CD4-positive, alpha-beta memory T cell (primary cell): ENCODE measurements around the gene HNRNPA0. TPM values are rescaled to one million over a fixed set of nuclear protein-coding genes. Genes with fewer than 3 reads are reported as not detected.
A peak's percentile ranks its signal among the peaks of the same experiment; 100 is the strongest.

Experiments
- CTCF ChIA-PET: fragments of 350-600 bp; sonication (Branson Sonifier 250); formaldehyde crosslinking; loops from one replicate; lab custom pipeline; 2021; ENCODE audit warnings: inconsistent platforms; ENCODE audit not compliant: partially characterized antibody; lab: Charles Lee
- POLR2A ChIA-PET: fragments of 350-600 bp; sonication (Branson Sonifier 250); formaldehyde crosslinking; loops from one replicate; lab custom pipeline; 2021; ENCODE audit not compliant: partially characterized antibody; lab: Charles Lee
- DNase-seq, 5 donors: peaks; one replicate each; pipeline versions ENCODE4 v3.0.0 to v3.0.0-alpha.2; 2020 to 2022; ENCODE audit warnings: mixed read lengths in 1 of 5
- H3K27ac ChIP-seq: one replicate; pipeline ENCODE4 v1.7.0; 2013; ENCODE audit warnings: low read depth, low read length
- H3K27me3 ChIP-seq: 2 replicates; pipeline ENCODE4 v1.7.0; 2013; ENCODE audit warnings: mild to moderate bottlenecking, low read length, moderate library complexity; ENCODE audit not compliant: insufficient read depth
- H3K36me3 ChIP-seq: 2 replicates; pipeline ENCODE4 v1.7.0; 2013; ENCODE audit warnings: mild to moderate bottlenecking, low read length, moderate library complexity; ENCODE audit not compliant: insufficient read depth
- H3K4me1 ChIP-seq: 2 replicates; pipeline ENCODE4 v1.7.0; 2013; ENCODE audit warnings: mild to moderate bottlenecking, low read length, moderate library complexity; ENCODE audit not compliant: insufficient read depth
- H3K4me3 ChIP-seq, 2 donors: one replicate each; pipeline ENCODE4 v1.7.0; 2013; ENCODE audit warnings: low read length in 2 of 2, mild to moderate bottlenecking in 1 of 2
- H3K9me3 ChIP-seq, 2 donors: one replicate each; pipeline ENCODE4 v1.7.0; 2013; ENCODE audit warnings: low read length in 2 of 2, control low read depth in 1 of 2; ENCODE audit not compliant: control insufficient read depth in 1 of 2
- H3K27ac Mint-ChIP-seq, 7 donors: one replicate each; pipeline ENCODE4 v1.8.0; 2020 to 2021; ENCODE audit warnings: mixed read lengths in 7 of 7, mild to moderate bottlenecking in 6 of 7, inconsistent platforms in 3 of 7, moderate library complexity in 3 of 7
- H3K27me3 Mint-ChIP-seq, 2 donors: one replicate each; pipeline ENCODE4 v1.8.0; 2020 to 2021; ENCODE audit warnings: mixed read lengths in 2 of 2
- H3K36me3 Mint-ChIP-seq, 2 donors: one replicate each; pipeline ENCODE4 v1.8.0; 2020 to 2021; ENCODE audit warnings: mixed read lengths in 2 of 2, inconsistent platforms in 1 of 2, mild to moderate bottlenecking in 1 of 2
- H3K4me1 Mint-ChIP-seq, 4 donors: one replicate each; pipeline ENCODE4 v1.8.0; 2020 to 2021; ENCODE audit warnings: mixed read lengths in 4 of 4, mild to moderate bottlenecking in 1 of 4
- H3K4me3 Mint-ChIP-seq, 8 donors: one replicate each; pipeline ENCODE4 v1.8.0; 2020 to 2021; ENCODE audit warnings: mixed read lengths in 8 of 8, mild to moderate bottlenecking in 7 of 8, moderate library complexity in 6 of 8, inconsistent platforms in 3 of 8
- H3K9me3 Mint-ChIP-seq, 8 donors: one replicate each; pipeline ENCODE4 v1.8.0; 2020 to 2021; ENCODE audit warnings: mixed read lengths in 8 of 8, mild to moderate bottlenecking in 5 of 8, inconsistent platforms in 3 of 8, moderate library complexity in 1 of 8
- intact Hi-C: fragments of 100-400 bp; cut with micrococcal nuclease; formaldehyde crosslinking; loops from one replicate; pipeline ENCODE4 v1.15.1; 2023
- polyA plus RNA-seq, 2 donors: library from polyadenylated mRNA; unstranded; fragments of 300-500 nt; fragmentation: Illumina TruSeq; gene quantifications; one replicate each; pipeline ENCODE4 v1.2.3, GENCODE V29; 2021
- total RNA-seq, 2 experiments: library from RNA; stranded (reverse); gene quantifications; one replicate each; pipeline ENCODE4 v1.2.3, GENCODE V29; 2021

The HNRNPA0 gene
- total and polyA plus RNA-seq, 4 experiments from 2014 or later: 8.6 to 30.7 (median 24.9) TPM

GRCh38 chr5:137747848-137748247 lies 6.3 kb downstream of the HNRNPA0 start:
- Mint-ChIP-seq H3K27ac (no peak overlapping the region), H3K36me3 (peaks cover 5 to 17% of the 10 kb centered on the region in 2 donors), H3K27me3 (no peaks in the 10 kb centered on the region), H3K9me3 (no peaks in the 10 kb centered on the region), H3K4me3 (no peak overlapping the region), H3K4me1 (peaks cover 23 to 34% (median 28%) of the 10 kb centered on the region in 4 donors)
- Histone ChIP-seq H3K36me3 (no peaks in the 10 kb centered on the region), H3K9me3 (no peaks in the 10 kb centered on the region), H3K27ac (no peak overlapping the region), H3K4me1 (peaks cover 27% of the 10 kb centered on the region), H3K27me3 (no peaks in the 10 kb centered on the region), H3K4me3 (no peak overlapping the region)
- no peak for DNase-seq
- CTCF ChIA-PET: interaction anchor here (1.2 to 17.7 kb wide), 4 partner anchors 8 to 90 kb away, joined by 3 to 653 read pairs (median 4); no protein-coding TSS in a partner anchor
- intact Hi-C loops: no loop called here
- POLR2A ChIA-PET: interaction anchor here (1.7 kb wide), 1 partner anchor 87 kb away, joined by 3 read pairs; no protein-coding TSS in a partner anchor

DNA sequence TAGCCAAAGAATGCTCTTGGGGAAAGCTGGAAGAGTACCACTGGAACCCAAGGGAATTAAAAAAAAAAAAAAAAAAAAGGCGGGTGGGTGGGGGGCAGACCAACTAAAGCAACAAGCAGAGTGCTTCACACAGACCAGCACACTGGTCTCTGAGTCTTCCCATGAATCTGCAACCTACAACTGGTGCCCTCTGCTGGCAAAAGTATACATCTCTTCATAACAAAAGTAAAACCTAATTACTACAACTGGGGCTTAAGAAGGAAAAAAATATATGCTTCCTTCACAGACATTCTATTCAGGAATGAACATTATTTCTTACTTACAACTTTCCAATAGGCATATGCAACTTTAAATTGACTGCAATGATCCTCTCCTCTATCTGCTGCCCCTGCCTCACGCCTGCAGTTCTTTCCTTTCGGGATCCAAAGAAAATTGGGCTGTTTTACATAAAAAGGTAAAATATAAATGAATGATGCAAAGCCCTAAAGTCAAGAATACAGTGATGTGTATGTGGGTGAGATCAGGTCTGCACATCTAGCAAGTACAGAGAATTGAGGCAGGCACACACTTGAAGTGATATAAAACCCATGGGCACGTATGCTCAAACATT lies 11.0 kb downstream of the HNRNPA0 start:
- Histone ChIP-seq H3K9me3 (no peaks in the 10 kb centered on the region), H3K4me1 (peaks cover 5% of the 10 kb centered on the region), H3K27ac (no peak overlapping the region), H3K4me3 (no peak overlapping the region), H3K36me3 (no peaks in the 10 kb centered on the region), H3K27me3 (no peaks in the 10 kb centered on the region)
- H3K4me1 Mint-ChIP-seq: peaks cover 0 to 20% (median 3%) of the 10 kb centered on the region in 4 donors
- no peaks in the 10 kb centered on the region for H3K27me3 Mint-ChIP-seq
- no peaks in the 10 kb centered on the region for H3K36me3 Mint-ChIP-seq
- H3K9me3 Mint-ChIP-seq: no peaks in the 10 kb centered on the region
- H3K27ac Mint-ChIP-seq: no peak overlapping the region
- CTCF ChIA-PET: interaction anchor here (0.6 to 17.7 kb wide), 49 partner anchors 8 to 1007 kb away, joined by 3 to 653 read pairs (median 5); partner anchors contain the start of gene HNRNPA0
- intact Hi-C loops: loop anchor here (1.0 kb wide), 3 partner anchors 11 to 114 kb away; partner anchors contain the start of gene HNRNPA0
- no peak overlapping the region for H3K4me3 Mint-ChIP-seq
- POLR2A ChIA-PET: interaction anchor here (1.0 to 4.6 kb wide), 5 partner anchors 8 to 83 kb away, joined by 3 to 51 read pairs (median 13); partner anchors contain the start of gene HNRNPA0
- DNase-seq: peak; percentile 60 to 71 (median 70)

GRCh38 chr5:137741718-137742117 lies 12.4 kb downstream of the HNRNPA0 start:
- Histone ChIP-seq H3K9me3 (no peaks in the 10 kb centered on the region), H3K27me3 (no peaks in the 10 kb centered on the region), H3K36me3 (no peaks in the 10 kb centered on the region), H3K4me1 (peaks cover 19% of the 10 kb centered on the region), H3K27ac (no peak overlapping the region), H3K4me3 (no peak overlapping the region)
- intact Hi-C loops: no loop called here
- Mint-ChIP-seq H3K36me3 (no peaks in the 10 kb centered on the region), H3K27me3 (no peaks in the 10 kb centered on the region), H3K27ac (no peak overlapping the region), H3K9me3 (peaks cover 0 to 3% (median 0%) of the 10 kb centered on the region in 8 donors), H3K4me3 (no peak overlapping the region), H3K4me1 (peaks cover 0 to 20% (median 3%) of the 10 kb centered on the region in 4 donors)
- no peak for DNase-seq
- CTCF ChIA-PET: interaction anchor here (0.9 to 17.7 kb wide), 31 partner anchors 9 to 336 kb away, joined by 3 to 653 read pairs (median 7); partner anchors contain the start of genes HNRNPA0 and PKD2L2
- POLR2A ChIA-PET: interaction anchor here (1.2 to 4.6 kb wide), 4 partner anchors 13 to 81 kb away, joined by 3 to 51 read pairs (median 22); partner anchors contain the start of gene HNRNPA0

- ChIA-PET CTCF (interaction anchor here (0.8 to 17.7 kb wide), 8 partner anchors 9 to 109 kb away, joined by 3 to 653 read pairs (median 57); partner anchors contain the start of gene HNRNPA0), POLR2A (interaction anchor here (1.6 to 4.6 kb wide), 3 partner anchors 15 to 79 kb away, joined by 5 to 51 read pairs (median 9); partner anchors contain the start of gene HNRNPA0)
- H3K27me3 ChIP-seq: no peaks in the 10 kb centered on the region
Observed at GRCh38 chr5:137739737-137740136, 14.4 kb downstream of the HNRNPA0 start.

GRCh38 chr5:137738947-137739346 lies 15.2 kb downstream of the HNRNPA0 start:
- intact Hi-C loops: no loop called here
- H3K36me3 Mint-ChIP-seq: no peaks in the 10 kb centered on the region
- H3K27ac ChIP-seq: no peak overlapping the region
- DNase-seq: no peak
- H3K36me3 ChIP-seq: no peaks in the 10 kb centered on the region
- peaks cover 0 to 20% (median 6%) of the 10 kb centered on the region in 4 donors for H3K4me1 Mint-ChIP-seq
- no peak overlapping the region for H3K27ac Mint-ChIP-seq
- H3K27me3 ChIP-seq: no peaks in the 10 kb centered on the region
- POLR2A ChIA-PET: no interaction called here
- CTCF ChIA-PET: interaction anchor here (1.1 to 17.7 kb wide), 5 partner anchors 12 to 108 kb away, joined by 3 to 653 read pairs (median 127); no protein-coding TSS in a partner anchor
- H3K27me3 Mint-ChIP-seq: no peaks in the 10 kb centered on the region
- peak overlapping the region in 1 of 8 donors; percentile 3 for H3K4me3 Mint-ChIP-seq
- H3K9me3 ChIP-seq: no peaks in the 10 kb centered on the region
- no peak overlapping the region for H3K4me3 ChIP-seq
- peaks cover 0 to 3% (median 0%) of the 10 kb centered on the region in 8 donors for H3K9me3 Mint-ChIP-seq
- peaks cover 47% of the 10 kb centered on the region for H3K4me1 ChIP-seq

More at GRCh38 chr5:137739737-137740136, 14.4 kb downstream of the HNRNPA0 start:
- Histone ChIP-seq H3K9me3 (no peaks in the 10 kb centered on the region), H3K4me3 (no peak overlapping the region), H3K27ac (no peak overlapping the region), H3K36me3 (no peaks in the 10 kb centered on the region), H3K4me1 (peaks cover 39% of the 10 kb centered on the region)
- H3K4me1 Mint-ChIP-seq: peaks cover 0 to 20% (median 3%) of the 10 kb centered on the region in 4 donors
- intact Hi-C loops: no loop called here
- H3K9me3 Mint-ChIP-seq: peaks cover 0 to 3% (median 0%) of the 10 kb centered on the region in 8 donors
- DNase-seq: no peak
- no peaks in the 10 kb centered on the region for H3K27me3 Mint-ChIP-seq
- H3K27ac Mint-ChIP-seq: peak overlapping the region in 3 of 7 donors; percentile 40 to 62 (median 53)
- H3K36me3 Mint-ChIP-seq: no peaks in the 10 kb centered on the region
- no peak overlapping the region for H3K4me3 Mint-ChIP-seq

DNA sequence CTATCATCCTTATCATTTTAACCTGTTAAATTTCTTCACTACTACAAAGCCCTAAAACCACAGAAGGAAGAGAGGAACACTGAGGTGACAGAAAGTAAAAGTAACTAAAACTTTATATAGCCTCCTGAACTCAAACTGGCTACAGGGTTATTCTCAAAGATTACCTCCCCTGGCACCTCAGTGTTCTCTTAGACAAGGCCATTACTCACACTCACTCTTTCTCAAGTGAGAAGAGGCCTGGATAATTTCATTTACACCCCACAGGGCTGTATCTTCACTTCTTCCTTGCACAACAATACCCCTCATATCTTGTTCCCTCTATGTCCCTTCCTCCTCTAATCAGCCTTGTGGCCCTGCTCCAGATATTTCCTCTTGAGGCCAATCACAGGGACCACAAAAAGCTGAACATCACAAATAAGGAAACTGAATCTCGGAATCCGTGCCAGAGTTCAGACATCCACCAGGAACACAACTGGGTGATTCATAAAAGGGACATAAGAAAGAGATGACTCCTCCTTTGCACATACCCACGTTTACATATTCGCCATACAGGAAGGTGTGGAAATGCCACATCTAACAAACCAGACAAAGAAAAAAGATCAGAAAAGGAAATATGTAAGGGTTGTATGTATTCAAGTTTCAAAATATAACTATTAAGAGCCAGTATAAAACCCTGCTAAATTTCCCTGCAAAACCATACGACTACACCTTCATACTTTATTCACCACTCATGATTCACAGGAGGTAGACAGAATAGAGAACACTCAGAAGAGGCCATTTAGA lies 16.6 kb downstream of the HNRNPA0 start:
- H3K9me3 Mint-ChIP-seq: peaks cover 0 to 3% (median 0%) of the 10 kb centered on the region in 8 donors
- Histone ChIP-seq H3K9me3 (no peaks in the 10 kb centered on the region), H3K4me3 (peak overlapping the region in 1 of 2 donors; percentile 2), H3K27me3 (no peaks in the 10 kb centered on the region), H3K4me1 (peaks cover 61% of the 10 kb centered on the region), H3K36me3 (no peaks in the 10 kb centered on the region), H3K27ac (peak overlapping the region; percentile 36)
- peaks cover 0 to 16% (median 12%) of the 10 kb centered on the region in 4 donors for H3K4me1 Mint-ChIP-seq
- ChIA-PET POLR2A (interaction anchor here (1.5 to 5.0 kb wide), 6 partner anchors 15 to 77 kb away, joined by 3 to 85 read pairs (median 28); partner anchors contain the start of gene HNRNPA0), CTCF (interaction anchor here (1.0 to 17.7 kb wide), 9 partner anchors 10 to 107 kb away, joined by 3 to 653 read pairs (median 13); no protein-coding TSS in a partner anchor)
- intact Hi-C loops: no loop called here
- no peaks in the 10 kb centered on the region for H3K27me3 Mint-ChIP-seq
- no peaks in the 10 kb centered on the region for H3K36me3 Mint-ChIP-seq
- H3K4me3 Mint-ChIP-seq: no peak overlapping the region
- H3K27ac Mint-ChIP-seq: peak overlapping the region in 2 of 7 donors; percentile 96 to 97
- peak; percentile 51 to 68 (median 62) for DNase-seq
